GM12878 (cell line): Measurements from ENCODE around the gene CFDP1. TPM values are rescaled to one million over a fixed set of nuclear protein-coding genes. Genes with fewer than 3 reads are reported as not detected.

Experiments
- ATAC-seq: fragments of 200-7000 bp; cut with Tn5 transposase; 3 replicates; pipeline ENCODE4 v1.9.1; 2020; ENCODE audit warnings: mild to moderate bottlenecking, moderate library complexity
- BruUV-seq: library from RNA; stranded (reverse); fragments of 400-500 nt; replicated peaks from 2 replicates; lab custom pipeline; 2021; lab: Mats Ljungman, UMichigan
- CTCF ChIA-PET: fragments of 300-600 bp; sonication (Branson Sonifier 250); formaldehyde crosslinking; extraction: SDS; loops from one replicate; lab custom pipeline; 2021; ENCODE audit warnings: inconsistent platforms; lab: Yijun Ruan, JAX
- POLR2A ChIA-PET: fragments of 350-600 bp; formaldehyde crosslinking; extraction: SDS; loops from one replicate; lab custom pipeline; 2021; ENCODE audit warnings: inconsistent platforms; lab: Charles Lee
- RAD21 ChIA-PET: fragments of 300-600 bp; sonication (Branson Sonifier 250); formaldehyde crosslinking; loops from one replicate; lab custom pipeline; 2023; ENCODE audit warnings: antibody characterized with exemption; ENCODE audit not compliant: unreplicated experiment; lab: Charles Lee
- SMC1A ChIA-PET: fragments of 300-600 bp; sonication (Branson Sonifier 250); formaldehyde crosslinking; loops from one replicate; lab custom pipeline; 2023; ENCODE audit not compliant: unreplicated experiment, uncharacterized antibody; lab: Charles Lee
- DNase-seq: peaks from one replicate; pipeline ENCODE4 v3.0.0-alpha.2; 2011; ENCODE audit warnings: low read depth, low spot score
- FAIRE-seq: peaks from 3 replicates; lab custom pipeline; 2011; peaks lifted over from hg19 to GRCh38; lab: Jason Lieb, UNC
- H2AFZ ChIP-seq: 2 replicates; pipeline ENCODE4 v1.6.0; 2011; ENCODE audit warnings: low read depth, low read length, control low read depth; ENCODE audit not compliant: control insufficient read depth
- H3K27ac ChIP-seq: 2 replicates; pipeline ENCODE4 v1.5.1; 2011; ENCODE audit warnings: control low read depth; ENCODE audit not compliant: control insufficient read depth, insufficient read depth
- H3K27me3 ChIP-seq, 2 experiments: replicated peaks in 1 of 2; 2 replicates each; pipeline versions ENCODE4 v1.6.0 to v1.6.1; 2011; ENCODE audit warnings: low read length in 1 of 2; ENCODE audit not compliant: control insufficient read depth in 2 of 2, insufficient read depth in 2 of 2
- H3K36me3 ChIP-seq, 2 experiments: 2 replicates each; pipeline ENCODE4 v1.5.1; 2011; ENCODE audit warnings: low read length in 1 of 2; ENCODE audit not compliant: control insufficient read depth in 2 of 2, insufficient read depth in 2 of 2
- H3K4me1 ChIP-seq: 2 replicates; pipeline ENCODE4 v1.6.1; 2011; ENCODE audit warnings: mild to moderate bottlenecking, low read length, moderate library complexity, mixed read lengths; ENCODE audit not compliant: control insufficient read depth, insufficient read depth
- H3K4me2 ChIP-seq: 2 replicates; pipeline ENCODE4 v1.6.0; 2011; ENCODE audit warnings: control low read depth; ENCODE audit not compliant: control insufficient read depth, insufficient read depth
- H3K4me3 ChIP-seq: fragments of 200-600 bp; sonication (generic); 2 replicates; pipeline ENCODE4 v1.5.1; 2016
- H3K79me2 ChIP-seq: 2 replicates; pipeline ENCODE4 v1.6.0; 2011; ENCODE audit warnings: low read length; ENCODE audit not compliant: control insufficient read depth, insufficient read depth
- H3K9ac ChIP-seq: 2 replicates; pipeline ENCODE4 v1.8.0; 2011; ENCODE audit warnings: low read length, control low read depth, mixed read lengths; ENCODE audit not compliant: control insufficient read depth, insufficient read depth
- H3K9me3 ChIP-seq: replicated peaks from 3 replicates; pipeline ENCODE4 v1.5.1; 2011; ENCODE audit warnings: mild to moderate bottlenecking, low read length; ENCODE audit not compliant: control insufficient read depth, insufficient read depth
- H4K20me1 ChIP-seq: 2 replicates; pipeline ENCODE4 v1.6.0; 2011; ENCODE audit not compliant: control insufficient read depth, insufficient read depth
- BACH1 ChIP-seq: fragments of 450-650 bp; IDR thresholded peaks from 2 replicates; pipeline ENCODE4 v1.6.1; 2017; ENCODE audit warnings: mild to moderate bottlenecking, borderline replicate concordance
- BRCA1 ChIP-seq: IDR thresholded peaks from 2 replicates; pipeline ENCODE4 v1.6.1; 2011; ENCODE audit warnings: low read depth, low read length, improper control_type of control experiment
- CBX5 ChIP-seq: sonication (generic); IDR thresholded peaks from 2 replicates; pipeline ENCODE4 v1.6.1; 2016; ENCODE audit warnings: low read depth, moderate library complexity, mild to moderate bottlenecking, inconsistent platforms
- CHD1 ChIP-seq: IDR thresholded peaks from 2 replicates; pipeline ENCODE4 v1.6.1; 2012; ENCODE audit warnings: low read depth, low read length, improper control_type of control experiment
- CHD4 ChIP-seq: fragments of 200-600 bp; sonication (generic); IDR thresholded peaks from 2 replicates; pipeline ENCODE4 v1.6.1; 2016; ENCODE audit warnings: mild to moderate bottlenecking
- FOXK2 ChIP-seq: fragments of 450-650 bp; IDR thresholded peaks from 2 replicates; pipeline ENCODE4 v1.6.1; 2017; ENCODE audit warnings: mild to moderate bottlenecking, moderate library complexity
- FOXM1 ChIP-seq: IDR thresholded peaks from 2 replicates; pipeline ENCODE4 v1.6.1; 2012; ENCODE audit warnings: low read depth, mild to moderate bottlenecking, inconsistent platforms, low read length, moderate library complexity
- HDAC6 ChIP-seq: fragments of 200-600 bp; sonication (generic); IDR thresholded peaks from one replicate; pipeline ENCODE4 v1.8.0; 2017; ENCODE audit warnings: antibody characterized with exemption; ENCODE audit not compliant: unreplicated experiment
- JUND ChIP-seq: IDR thresholded peaks from 2 replicates; pipeline ENCODE4 v1.6.1; 2012; ENCODE audit warnings: low read depth, mild to moderate bottlenecking, low read length, improper control_type of control experiment, moderate library complexity
- MTA2 ChIP-seq: fragments of 450-650 bp; IDR thresholded peaks from 2 replicates; pipeline ENCODE4 v1.6.1; 2016; ENCODE audit warnings: low read depth, mild to moderate bottlenecking, moderate library complexity
- SPI1 ChIP-seq: IDR thresholded peaks from 2 replicates; pipeline ENCODE4 v1.6.1; 2011; ENCODE audit warnings: low read depth, mild to moderate bottlenecking, low read length, moderate library complexity, borderline replicate concordance; ENCODE audit not compliant: insufficient read depth
- STAT1 ChIP-seq: fragments of 450-650 bp; conservative IDR thresholded peaks from 2 replicates; pipeline ENCODE4 v1.6.1; 2014; ENCODE audit warnings: antibody characterized with exemption, mild to moderate bottlenecking
- TCF12 ChIP-seq: IDR thresholded peaks from 2 replicates; pipeline ENCODE4 v1.6.1; 2011; ENCODE audit warnings: low read depth, mild to moderate bottlenecking, low read length
- ZNF207 ChIP-seq: fragments of 450-650 bp; IDR thresholded peaks from 2 replicates; pipeline ENCODE4 v1.6.1; 2014; ENCODE audit warnings: antibody characterized with exemption, mild to moderate bottlenecking, borderline replicate concordance
- ZNF687 ChIP-seq: fragments of 450-650 bp; IDR thresholded peaks from 2 replicates; pipeline ENCODE4 v1.6.1; 2017; ENCODE audit warnings: mild to moderate bottlenecking, moderate library complexity
- ZZZ3 ChIP-seq: IDR thresholded peaks from 2 replicates; pipeline ENCODE4 v1.6.1; 2011; ENCODE audit warnings: low read depth; ENCODE audit not compliant: control insufficient read depth, insufficient read length
- WGBS: methylation state at CpG from one replicate; pipeline ENCODE4 v1.1.6; 2016; ENCODE audit warnings: low lambda C conversion rate; ENCODE audit not compliant: insufficient replicate concordance, insufficient coverage; ENCODE audit errors: missing lambda C conversion rate; 5-methylcytosine and 5-hydroxymethylcytosine counted together
- in situ Hi-C: fragments of 300-500 bp; cut with MboI; formaldehyde crosslinking; loops from 9 replicates; pipeline ENCODE4 v1.14.3; 2018; ENCODE audit warnings: mixed read lengths
- intact Hi-C: fragments of 100-400 bp; cut with micrococcal nuclease; formaldehyde crosslinking; loops from one replicate; pipeline ENCODE4 v1.14.2; 2022; ENCODE audit not compliant: unreplicated experiment
- polyA plus RNA-seq, 11 experiments: library from polyadenylated mRNA; depleted of rRNA in 4 of 11; unstranded in 6 of 11; stranded (reverse) in 5 of 11; fragments of >200 nt; fragmentation: Nextera tagmentation in 4 of 11; fragmentation: Illumina TruSeq in 1 of 11; extraction: Ambion mirVana in 4 of 11; extraction: Trizol in 1 of 11; gene quantifications; 1 replicate in 1 of 11; 2 replicates in 10 of 11; pipeline versions ENCODE4 v1.2.1 to v1.2.3, GENCODE V29; 2011 to 2016; ENCODE audit warnings: inconsistent platforms in 2 of 11, missing spikeins in 2 of 11, low read depth in 1 of 11
- total RNA-seq, 4 experiments: library from RNA; depleted of rRNA in 3 of 4; stranded (reverse); fragments of >200 nt in 3 of 4; fragmentation: Illumina TruSeq in 1 of 4; extraction: Trizol in 1 of 4; gene quantifications; 2 replicates each; pipeline versions ENCODE4 v1.2.1 to v1.2.3, GENCODE V29; 2013 to 2021
- TF ChIP-seq, protein P1 (sequence below), 3 experiments: IDR thresholded peaks in 2 of 3; conservative IDR thresholded peaks in 1 of 3; 2 replicates each; pipeline ENCODE4 v1.5.1; 2011; ENCODE audit warnings: low read depth in 3 of 3, low read length in 3 of 3, mild to moderate bottlenecking in 3 of 3, control low read depth in 2 of 3, moderate library complexity in 2 of 3, inconsistent platforms in 1 of 3, mixed read lengths in 1 of 3; ENCODE audit not compliant: control insufficient read depth in 2 of 3, insufficient read depth in 1 of 3; ENCODE audit errors: extremely low read depth in 1 of 3

Gene CFDP1
- total and polyA plus RNA-seq, 10 of the 15 experiments (the other 5 are each of a cell fraction or from before 2014, with no cell fraction given): 22.3 to 64.8 (median 36.7) TPM

DNA sequence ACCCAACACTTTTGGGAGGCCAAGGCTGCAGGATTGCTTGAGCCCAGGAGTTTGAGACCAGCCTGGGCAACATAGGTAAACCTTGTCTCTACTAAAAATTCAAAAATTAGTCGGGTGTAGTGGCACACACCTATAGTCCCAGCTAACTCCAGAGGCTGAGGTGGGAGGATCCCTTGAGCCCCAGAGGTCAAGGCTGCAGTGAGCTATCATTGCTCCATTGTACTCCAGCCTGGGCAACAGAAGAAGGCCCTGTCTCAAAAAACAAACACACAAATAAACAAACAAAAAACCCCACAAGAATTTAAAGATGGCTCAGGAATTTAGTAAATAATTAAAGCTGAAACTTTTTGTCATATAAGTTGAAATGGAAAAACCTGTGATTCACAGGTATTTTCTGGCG is 33.5 kb upstream of the CFDP1 start:
- Histone ChIP-seq H3K27ac (no peak overlapping the region), H3K4me1 (peaks cover 6% of the 10 kb centered on the region), H3K4me2 (no peak overlapping the region), H3K4me3 (no peak overlapping the region), H3K9ac (no peak overlapping the region), H3K9me3 (no peaks in the 10 kb centered on the region), H3K27me3 (no peaks in the 10 kb centered on the region), H3K36me3 (no peaks in the 10 kb centered on the region), H2AFZ (no peak overlapping the region), H4K20me1 (no peaks in the 10 kb centered on the region), H3K79me2 (peaks cover 25% of the 10 kb centered on the region)
- TF ChIP-seq HDAC6: no peak
- no peak for TF ChIP-seq ZNF687
- no peak for TF ChIP-seq FOXM1
- TF ChIP-seq CHD4: no peak
- TF ChIP-seq TCF12: no peak
- TF ChIP-seq ZNF207: no peak
- TF ChIP-seq MTA2: no peak
- TF ChIP-seq CBX5: no peak
- TF ChIP-seq JUND: no peak
- TF ChIP-seq BRCA1: no peak
- TF ChIP-seq, protein P1, sequence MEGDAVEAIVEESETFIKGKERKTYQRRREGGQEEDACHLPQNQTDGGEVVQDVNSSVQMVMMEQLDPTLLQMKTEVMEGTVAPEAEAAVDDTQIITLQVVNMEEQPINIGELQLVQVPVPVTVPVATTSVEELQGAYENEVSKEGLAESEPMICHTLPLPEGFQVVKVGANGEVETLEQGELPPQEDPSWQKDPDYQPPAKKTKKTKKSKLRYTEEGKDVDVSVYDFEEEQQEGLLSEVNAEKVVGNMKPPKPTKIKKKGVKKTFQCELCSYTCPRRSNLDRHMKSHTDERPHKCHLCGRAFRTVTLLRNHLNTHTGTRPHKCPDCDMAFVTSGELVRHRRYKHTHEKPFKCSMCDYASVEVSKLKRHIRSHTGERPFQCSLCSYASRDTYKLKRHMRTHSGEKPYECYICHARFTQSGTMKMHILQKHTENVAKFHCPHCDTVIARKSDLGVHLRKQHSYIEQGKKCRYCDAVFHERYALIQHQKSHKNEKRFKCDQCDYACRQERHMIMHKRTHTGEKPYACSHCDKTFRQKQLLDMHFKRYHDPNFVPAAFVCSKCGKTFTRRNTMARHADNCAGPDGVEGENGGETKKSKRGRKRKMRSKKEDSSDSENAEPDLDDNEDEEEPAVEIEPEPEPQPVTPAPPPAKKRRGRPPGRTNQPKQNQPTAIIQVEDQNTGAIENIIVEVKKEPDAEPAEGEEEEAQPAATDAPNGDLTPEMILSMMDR (IDR thresholded peaks at IDR 0.05 in 2 of 3, conservative IDR thresholded peaks at IDR 0.05 in 1 of 3; ENCODE audit: control insufficient read depth in 2 of 3, extremely low read depth in 1 of 3, insufficient read depth in 1 of 3, low read depth in 3 of 3, low read length in 3 of 3): no peak
- TF ChIP-seq SPI1: no peak
- TF ChIP-seq STAT1: no peak
- no peak for TF ChIP-seq CHD1
- no peak for TF ChIP-seq BACH1
- no peak for TF ChIP-seq ZZZ3
- TF ChIP-seq FOXK2: no peak
- ChIA-PET POLR2A (interaction anchor here (0.6 to 0.7 kb wide), 3 partner anchors 20 to 376 kb away, joined by 3 to 9 read pairs (median 4); partner anchors contain the start of gene CFDP1), RAD21 (no interaction called here), CTCF (interaction anchor here (0.7 to 2.9 kb wide), 6 partner anchors 41 to 224 kb away, joined by 3 to 23 read pairs (median 3); no protein-coding TSS in a partner anchor), SMC1A (interaction anchor here (1.0 kb wide), 1 partner anchor 267 kb away, joined by 4 read pairs; no protein-coding TSS in a partner anchor)
- no peak for DNase-seq
- BruUV-seq: no TSS peak
- FAIRE-seq: no peak
- 50% methylated on average over 2 of the region's 2 CpGs for WGBS
- in situ Hi-C loops (loop anchor here (10.0 to 25.0 kb wide), 2 partner anchors 158 to 1721 kb away; partner anchors contain the start of genes ADAT1, MON1B and SYCE1L), intact Hi-C loops (no loop called here)
- no peak for ATAC-seq
